Stimulated activated CD4-positive, alpha-beta T cell treated with anti-CD3 and anti-CD28 coated beads, Interleukin-2, amount 100 ng/mL, for 48 hours (primary cell): ENCODE data around the gene CDCA8.
A peak's percentile ranks its signal among the peaks of the same experiment; 100 is the strongest.

ENCODE experiments used
- DNase-seq, 2 donors: peaks; one replicate each; pipeline ENCODE4 v3.0.0-alpha.2; 2020

Gene CDCA8

GRCh38 chr1:37692078-37692833 lies at the start of gene CDCA8:
Gene CDCA8 (plus strand): TSS chr1:37692516. CDS start chr1:37692691, 175 bp downstream.
- DNase-seq = peak; percentile 97

GRCh38 chr1:37647281-37647680 lies 45.0 kb upstream of the CDCA8 start:
- no peak for DNase-seq

- DNase-seq = no peak
Observed at GRCh38 chr1:37650173-37650572, 42.1 kb upstream of the CDCA8 start.

GRCh38 chr1:37650721-37651120 lies 41.6 kb upstream of the CDCA8 start:
- DNase-seq = no peak

DNA sequence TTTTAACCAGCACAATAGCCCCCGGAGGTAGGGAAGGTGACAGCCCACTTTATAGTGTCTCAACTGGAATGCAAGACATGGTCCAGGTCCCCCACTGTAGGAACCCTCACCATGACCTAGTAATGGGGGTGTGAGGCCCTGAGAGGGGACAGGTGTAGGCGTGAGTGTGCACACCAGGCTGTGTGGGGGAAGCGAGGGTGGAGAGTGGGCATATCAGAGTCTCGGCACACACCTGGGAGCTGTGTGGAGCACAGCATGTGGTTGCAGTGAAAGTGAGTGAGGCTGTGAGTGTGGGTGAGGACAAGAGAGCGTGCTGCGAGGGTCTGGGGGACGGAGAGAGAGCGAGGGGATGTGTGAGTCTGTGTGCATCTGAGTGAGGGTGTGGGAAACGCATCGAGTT lies 40.5 kb upstream of the CDCA8 start:
- DNase-seq = no peak

DNA sequence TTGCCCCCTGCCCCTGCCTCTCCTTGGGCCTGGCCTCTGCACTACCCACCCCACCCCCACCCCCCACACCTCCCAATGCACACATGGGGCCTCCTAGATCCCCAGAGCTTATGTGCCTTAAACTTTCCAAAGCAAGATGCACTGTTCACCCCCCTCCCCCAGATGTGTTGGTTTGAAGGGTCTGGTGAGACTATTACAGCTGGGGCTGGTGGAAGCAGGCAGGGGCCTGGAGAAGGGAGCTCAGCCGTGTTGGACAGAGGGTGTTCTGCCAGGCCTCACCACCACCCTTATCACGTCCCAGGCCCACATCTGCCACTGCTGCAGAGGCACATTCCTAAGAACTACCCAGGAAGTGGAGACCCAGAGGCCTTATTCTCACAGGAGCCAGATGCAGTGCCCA lies 39.3 kb upstream of the CDCA8 start:
- no peak for DNase-seq

GRCh38 chr1:37653906-37654305 lies 38.4 kb upstream of the CDCA8 start:
- DNase-seq = no peak

DNA sequence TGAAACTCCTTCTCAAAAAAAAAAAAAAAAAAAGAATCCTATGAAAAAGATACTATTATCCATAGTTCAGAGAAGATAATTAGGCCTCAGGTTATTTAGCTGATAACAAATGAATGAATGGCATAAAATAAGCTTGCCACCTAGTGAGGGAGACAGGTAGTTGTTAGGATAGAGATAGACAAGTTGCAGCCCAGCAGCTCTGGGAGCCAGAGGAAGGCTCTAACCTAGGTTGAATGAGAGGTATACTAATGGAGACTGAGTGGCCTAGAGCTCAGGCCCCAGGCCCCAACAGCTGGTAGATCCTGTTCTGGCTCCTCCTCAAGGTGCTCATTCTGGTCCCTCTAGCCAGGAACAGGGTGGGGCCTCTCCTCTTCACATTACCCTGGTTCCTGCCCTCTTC lies 37.0 kb upstream of the CDCA8 start:
- DNase-seq = no peak

GRCh38 chr1:37656026-37656425 lies 36.3 kb upstream of the CDCA8 start:
- DNase-seq = no peak

DNA sequence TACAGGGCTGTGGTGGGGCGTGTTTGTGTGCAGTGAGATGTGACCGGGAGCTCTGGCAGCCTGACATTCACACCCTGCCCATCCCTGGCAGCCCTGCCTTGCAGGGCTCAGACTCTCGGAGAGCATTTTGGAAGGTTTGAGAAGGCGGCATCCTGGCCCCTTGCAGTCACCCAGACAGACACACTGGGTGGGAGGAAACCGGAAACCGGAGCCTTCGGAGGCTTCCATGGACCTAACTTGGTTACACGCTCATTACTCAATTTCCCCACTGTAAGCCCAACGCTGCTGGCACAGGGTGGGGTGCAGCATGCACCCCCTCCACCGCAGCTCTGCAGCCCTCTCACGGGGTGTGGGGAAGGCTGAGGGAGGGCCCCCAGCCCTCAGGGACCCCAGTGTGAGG lies 35.4 kb upstream of the CDCA8 start:
- no peak for DNase-seq

DNA sequence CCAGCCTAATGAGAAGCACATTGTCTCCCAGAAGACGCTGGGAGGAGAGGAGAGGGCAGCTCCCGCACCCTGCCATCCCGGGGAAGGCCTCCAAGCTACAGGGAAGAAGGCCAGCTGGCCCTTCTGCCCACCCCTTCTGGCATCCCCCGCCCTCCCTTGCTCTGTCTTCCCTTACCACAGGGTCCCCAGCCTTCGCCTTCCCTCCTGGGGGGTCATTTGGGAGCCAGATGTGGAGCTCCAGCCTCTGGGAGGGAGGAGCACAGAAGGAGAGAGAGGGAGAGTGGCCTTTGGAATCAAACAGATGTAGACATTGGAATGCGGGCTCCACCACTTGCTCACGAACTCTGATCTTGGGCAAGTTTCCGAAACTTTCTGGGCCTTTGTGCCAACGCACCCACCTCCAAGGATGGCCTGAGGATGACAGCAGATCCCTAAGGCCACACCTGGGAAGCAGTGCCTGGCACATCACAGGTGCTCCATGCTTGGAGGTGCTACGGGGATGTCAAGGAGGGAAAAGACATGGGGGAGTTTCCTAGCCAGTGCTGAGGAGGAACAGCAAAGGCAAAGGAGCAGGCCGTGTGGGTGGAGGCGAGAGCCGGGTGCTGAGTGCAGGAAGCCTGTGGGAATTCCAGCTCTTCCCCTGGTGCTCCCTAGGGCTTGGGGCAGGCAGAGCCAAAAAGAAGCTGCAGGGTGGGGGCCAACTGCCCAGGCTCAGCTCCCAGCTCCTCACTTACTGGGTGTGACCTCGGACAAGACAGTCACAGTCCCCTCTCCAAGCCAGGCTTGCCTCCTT lies 34.5 kb upstream of the CDCA8 start:
- no peak for DNase-seq

DNA sequence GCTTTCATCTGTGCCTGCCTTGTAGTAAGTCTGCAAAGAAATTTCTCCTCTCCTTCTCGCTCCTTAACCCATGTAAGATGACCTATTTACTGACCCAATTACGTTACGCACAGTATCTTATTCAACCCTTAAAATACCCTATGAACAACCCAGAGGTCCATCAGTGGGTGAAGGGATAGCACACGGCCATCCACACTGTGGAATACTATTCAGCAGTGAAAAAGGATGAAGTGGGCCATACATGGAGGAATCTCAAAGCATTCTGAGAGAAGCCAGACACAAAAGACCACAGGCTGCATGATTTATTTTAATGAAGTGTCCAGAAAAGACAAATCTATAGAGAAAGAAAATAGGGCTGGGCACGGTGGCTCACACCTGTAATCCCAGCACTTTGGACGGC lies 33.8 kb upstream of the CDCA8 start:
- DNase-seq = no peak

- DNase-seq = no peak
Observed at GRCh38 chr1:37660664-37661063, 31.7 kb upstream of the CDCA8 start.

GRCh38 chr1:37661401-37661800 lies 30.9 kb upstream of the CDCA8 start:
- DNase-seq = no peak

DNA sequence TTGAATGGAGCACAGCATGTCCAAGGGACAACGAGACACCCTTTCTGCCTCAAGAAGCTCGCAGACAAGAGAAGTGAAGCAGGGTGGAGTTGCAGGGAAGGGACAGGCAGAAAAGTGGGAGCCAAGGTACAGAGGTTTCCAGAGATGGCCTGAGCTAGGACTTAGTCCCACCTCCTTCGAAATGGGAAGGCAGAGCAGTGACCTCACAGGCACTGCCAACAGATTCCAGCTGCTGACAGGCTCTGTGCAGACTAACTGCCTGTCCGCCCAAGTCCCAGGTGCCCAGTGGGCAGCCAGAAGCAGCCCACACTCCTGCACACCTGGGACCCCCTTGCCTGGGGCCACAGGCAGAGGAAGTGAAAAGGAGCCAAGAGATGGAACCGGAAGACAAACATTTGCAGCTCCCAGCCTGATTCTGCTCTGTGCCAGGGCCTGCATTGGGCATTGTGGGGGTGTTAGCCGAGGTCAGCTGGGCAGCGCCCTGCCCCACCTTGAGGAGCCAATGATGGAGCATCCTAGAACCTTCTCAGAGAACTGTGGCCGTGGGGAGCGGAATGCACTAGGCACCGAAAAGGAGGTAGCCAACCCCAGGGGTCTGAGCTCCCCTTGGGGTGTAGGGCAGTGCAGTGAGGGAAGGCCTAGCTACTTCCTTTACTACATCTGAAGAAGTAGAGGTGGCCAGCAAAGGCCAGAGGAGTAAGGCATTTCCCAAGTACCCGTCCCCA lies 30.1 kb upstream of the CDCA8 start:
- DNase-seq = no peak

GRCh38 chr1:37663426-37664000 lies 28.8 kb upstream of the CDCA8 start:
- no peak for DNase-seq

DNA sequence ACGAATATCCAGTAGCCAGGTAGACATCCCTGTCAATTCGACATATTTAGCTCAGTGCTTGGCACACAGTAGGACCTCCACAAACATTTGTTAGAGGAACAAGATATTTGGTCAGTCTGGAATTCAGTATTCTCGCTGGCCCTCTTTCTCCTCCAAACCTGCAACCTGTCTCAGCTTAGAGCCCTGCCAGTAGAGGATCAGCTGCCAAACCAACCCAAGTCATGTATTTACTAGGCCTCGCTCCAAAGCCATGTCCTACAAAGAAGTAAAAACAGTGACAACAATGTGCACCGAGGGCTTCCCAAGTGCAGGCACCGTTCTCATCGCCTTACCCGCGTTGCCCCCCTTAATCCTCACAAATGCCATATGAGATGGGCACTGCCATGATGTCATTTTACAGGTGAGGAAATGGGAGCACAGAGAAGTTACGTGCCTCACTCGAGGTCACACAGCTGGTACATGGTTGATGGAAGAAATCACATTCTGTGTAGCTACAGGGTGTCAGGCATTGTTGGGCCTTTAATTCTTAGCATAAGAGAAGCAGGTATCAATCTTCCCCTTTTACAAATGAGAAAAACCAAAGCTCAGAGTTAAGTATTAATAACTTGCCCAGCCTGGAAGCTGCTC lies 26.0 kb upstream of the CDCA8 start:
- DNase-seq = no peak

DNA sequence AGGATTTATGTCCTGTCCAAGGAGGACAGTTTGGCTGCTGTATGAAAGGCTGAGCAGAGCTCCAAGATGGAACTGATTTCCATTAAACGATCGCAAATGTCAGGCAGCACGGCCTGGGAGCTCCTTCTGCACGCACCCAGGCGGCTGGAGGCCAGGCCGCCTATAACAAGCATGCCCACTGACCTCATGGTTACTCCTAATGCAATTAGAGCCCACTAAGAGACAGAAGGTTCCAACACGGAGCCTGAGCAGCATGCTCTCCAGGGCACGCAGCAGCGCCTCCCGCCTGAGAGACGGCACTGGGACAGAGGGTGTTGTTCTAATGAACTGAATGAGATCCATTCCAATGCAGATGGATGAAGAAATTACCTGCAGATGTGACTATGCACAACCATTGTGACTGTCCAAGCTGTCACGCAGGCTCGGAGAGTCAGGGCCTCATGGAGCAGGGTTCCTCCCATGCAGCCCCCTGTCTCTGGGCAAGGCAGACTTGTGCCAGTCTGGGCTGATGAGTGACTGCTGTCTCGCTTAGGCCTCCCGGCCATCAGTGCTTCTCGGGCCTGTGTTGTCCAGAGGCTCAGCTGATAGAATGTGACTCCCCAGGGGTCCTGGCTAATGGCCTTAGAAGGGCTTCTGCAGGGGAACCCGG lies 25.2 kb upstream of the CDCA8 start:
- DNase-seq = no peak

GRCh38 chr1:37670133-37670532 lies 22.2 kb upstream of the CDCA8 start:
- DNase-seq = no peak

GRCh38 chr1:37671261-37671660 lies 21.1 kb upstream of the CDCA8 start:
- no peak for DNase-seq

DNA sequence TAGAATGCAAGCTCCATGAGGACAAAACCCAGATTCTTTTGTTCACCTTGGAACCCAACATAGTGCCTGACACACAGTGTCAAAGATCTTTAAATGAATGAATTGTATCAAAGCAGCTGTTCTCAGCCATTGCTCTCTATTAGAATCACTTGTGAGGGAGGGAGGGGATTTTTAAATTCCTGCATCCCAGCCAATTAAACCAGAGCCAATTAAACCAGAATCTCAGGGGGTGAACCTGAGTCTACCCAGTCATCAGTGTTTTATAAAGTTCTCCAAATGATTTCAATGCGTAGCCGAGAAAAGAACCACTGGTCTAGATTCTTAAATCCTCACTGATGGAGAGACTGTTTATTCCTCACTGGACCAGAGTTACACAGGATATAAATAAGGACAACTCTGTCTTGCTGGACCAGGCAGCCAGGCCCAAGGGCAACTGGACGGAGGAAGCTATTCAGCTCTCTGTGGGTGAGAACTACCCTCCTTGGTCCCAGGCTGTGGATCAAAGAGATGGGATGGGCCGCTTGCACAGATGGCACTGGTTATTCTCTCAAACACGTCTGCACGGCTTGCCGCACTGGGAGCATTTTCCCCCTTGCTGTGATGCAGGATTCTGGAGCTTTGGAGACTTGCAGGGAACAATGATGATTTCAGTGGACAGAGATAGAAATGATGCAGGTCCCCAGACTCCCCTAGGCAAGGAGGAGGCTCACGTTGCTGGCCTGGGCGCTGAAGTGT lies 20.0 kb upstream of the CDCA8 start:
- DNase-seq = no peak

GRCh38 chr1:37673920-37674319 lies 18.4 kb upstream of the CDCA8 start:
- DNase-seq = peak; percentile 28 to 31
